Measurements from ENCODE around the gene MINDY4.

DNA sequence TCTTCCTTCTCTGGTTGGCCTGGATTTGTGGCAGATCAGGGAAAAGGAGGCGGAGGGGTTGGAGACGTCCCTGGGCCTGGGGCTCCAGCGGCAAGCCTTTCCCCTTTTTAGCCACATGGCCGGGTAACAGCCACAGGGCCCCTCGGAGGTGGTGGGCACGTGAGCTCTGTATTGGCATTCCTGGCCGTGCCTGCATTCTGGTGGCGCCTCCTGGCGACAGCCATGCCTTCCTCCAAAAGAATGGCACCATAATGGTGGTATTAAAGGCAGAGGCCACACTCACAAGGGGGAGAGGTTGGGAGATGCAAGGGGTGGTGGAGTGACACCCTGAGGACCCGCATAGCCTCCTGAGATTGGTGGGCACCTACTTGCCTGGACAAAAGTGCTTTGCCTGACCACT, 137.5 kb downstream of the MINDY4 start:
- TF ChIP-seq, protein P1, sequence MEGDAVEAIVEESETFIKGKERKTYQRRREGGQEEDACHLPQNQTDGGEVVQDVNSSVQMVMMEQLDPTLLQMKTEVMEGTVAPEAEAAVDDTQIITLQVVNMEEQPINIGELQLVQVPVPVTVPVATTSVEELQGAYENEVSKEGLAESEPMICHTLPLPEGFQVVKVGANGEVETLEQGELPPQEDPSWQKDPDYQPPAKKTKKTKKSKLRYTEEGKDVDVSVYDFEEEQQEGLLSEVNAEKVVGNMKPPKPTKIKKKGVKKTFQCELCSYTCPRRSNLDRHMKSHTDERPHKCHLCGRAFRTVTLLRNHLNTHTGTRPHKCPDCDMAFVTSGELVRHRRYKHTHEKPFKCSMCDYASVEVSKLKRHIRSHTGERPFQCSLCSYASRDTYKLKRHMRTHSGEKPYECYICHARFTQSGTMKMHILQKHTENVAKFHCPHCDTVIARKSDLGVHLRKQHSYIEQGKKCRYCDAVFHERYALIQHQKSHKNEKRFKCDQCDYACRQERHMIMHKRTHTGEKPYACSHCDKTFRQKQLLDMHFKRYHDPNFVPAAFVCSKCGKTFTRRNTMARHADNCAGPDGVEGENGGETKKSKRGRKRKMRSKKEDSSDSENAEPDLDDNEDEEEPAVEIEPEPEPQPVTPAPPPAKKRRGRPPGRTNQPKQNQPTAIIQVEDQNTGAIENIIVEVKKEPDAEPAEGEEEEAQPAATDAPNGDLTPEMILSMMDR (IDR thresholded peaks at IDR 0.05): no peak
- TF ChIP-seq EP300 (IDR thresholded peaks at IDR 0.05): no peak
